ENCODE data around the gene RPL38. TPM values are rescaled to one million over a fixed set of nuclear protein-coding genes. Genes with fewer than 3 reads are reported as not detected.

RPL38 gene
- total RNA-seq, 3 donors from 2014 or later: 617 to 705 (median 692) TPM

DNA sequence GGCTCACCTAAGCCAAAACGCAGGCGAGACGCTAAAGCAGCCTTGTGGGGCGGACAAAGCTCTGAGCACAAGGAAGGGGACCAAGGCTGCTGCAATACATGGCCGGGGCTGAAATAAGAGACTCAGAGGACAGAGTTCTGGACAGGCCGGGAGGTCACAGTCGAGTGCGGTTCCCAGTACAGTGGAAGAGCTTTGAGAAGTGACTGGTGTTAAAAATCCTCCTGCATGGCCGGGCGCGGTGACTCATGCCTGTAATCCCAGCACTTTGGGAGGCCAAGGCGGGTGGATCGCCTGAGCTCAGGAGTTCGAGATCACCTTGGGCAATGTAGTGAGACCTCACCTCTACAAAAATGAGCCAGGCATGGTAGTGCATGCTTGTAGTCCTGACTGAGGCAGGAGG lies 20.4 kb downstream of the RPL38 start:
- ATAC-seq (no peak), DNase-seq (no peak)
- no peaks in the 10 kb centered on the region for H3K4me1 ChIP-seq (ENCODE audit: low read depth)
- H3K9me3 ChIP-seq: no peaks in the 10 kb centered on the region
- no peaks in the 10 kb centered on the region for H3K36me3 ChIP-seq (ENCODE audit: low read depth)
- TF ChIP-seq, protein P1, sequence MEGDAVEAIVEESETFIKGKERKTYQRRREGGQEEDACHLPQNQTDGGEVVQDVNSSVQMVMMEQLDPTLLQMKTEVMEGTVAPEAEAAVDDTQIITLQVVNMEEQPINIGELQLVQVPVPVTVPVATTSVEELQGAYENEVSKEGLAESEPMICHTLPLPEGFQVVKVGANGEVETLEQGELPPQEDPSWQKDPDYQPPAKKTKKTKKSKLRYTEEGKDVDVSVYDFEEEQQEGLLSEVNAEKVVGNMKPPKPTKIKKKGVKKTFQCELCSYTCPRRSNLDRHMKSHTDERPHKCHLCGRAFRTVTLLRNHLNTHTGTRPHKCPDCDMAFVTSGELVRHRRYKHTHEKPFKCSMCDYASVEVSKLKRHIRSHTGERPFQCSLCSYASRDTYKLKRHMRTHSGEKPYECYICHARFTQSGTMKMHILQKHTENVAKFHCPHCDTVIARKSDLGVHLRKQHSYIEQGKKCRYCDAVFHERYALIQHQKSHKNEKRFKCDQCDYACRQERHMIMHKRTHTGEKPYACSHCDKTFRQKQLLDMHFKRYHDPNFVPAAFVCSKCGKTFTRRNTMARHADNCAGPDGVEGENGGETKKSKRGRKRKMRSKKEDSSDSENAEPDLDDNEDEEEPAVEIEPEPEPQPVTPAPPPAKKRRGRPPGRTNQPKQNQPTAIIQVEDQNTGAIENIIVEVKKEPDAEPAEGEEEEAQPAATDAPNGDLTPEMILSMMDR (IDR thresholded peaks at IDR 0.05): no peak
- intact Hi-C loops (cut with DNase I, micrococcal nuclease): no loop called here
- H3K4me3 ChIP-seq: no peak overlapping the region

DNA sequence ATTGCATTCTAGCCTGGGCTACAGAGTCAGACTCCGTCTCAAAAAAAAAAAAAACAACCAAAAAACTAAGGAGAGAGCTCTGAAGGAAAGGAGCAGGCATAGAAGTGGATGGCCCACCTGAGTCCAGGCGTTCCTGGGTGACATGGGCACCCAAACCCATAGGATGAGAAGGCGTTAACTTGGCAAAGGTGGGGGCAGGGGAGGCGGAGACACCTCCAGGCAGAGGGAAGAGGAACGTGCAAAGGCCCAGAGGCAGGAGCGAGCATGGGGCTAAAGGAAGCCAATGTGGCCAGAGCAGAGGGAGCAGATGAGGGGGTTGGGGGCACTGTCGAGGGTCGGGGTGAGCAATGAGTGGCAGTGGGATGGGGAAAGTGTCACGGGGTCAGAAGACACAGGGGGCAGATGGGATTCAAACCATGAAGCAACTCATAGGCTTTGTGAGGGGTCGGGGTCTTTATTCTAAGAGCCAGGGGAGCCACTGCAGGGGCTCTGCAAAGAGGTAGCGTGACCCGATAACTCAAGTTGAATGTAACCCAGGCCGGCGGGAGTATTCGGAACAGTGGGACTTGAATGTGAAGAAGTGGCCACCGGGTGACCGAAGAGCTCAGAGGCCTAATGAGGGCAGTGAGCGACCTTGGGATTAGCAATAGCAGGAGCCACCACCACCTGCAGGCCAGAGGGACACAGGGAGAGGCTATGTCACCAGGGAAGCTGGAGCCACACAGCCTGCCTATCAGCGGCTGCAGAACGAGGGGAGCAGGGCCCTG lies 21.7 kb downstream of the RPL38 start:
- H3K9me3 ChIP-seq: no peaks in the 10 kb centered on the region
- H3K4me1 ChIP-seq (ENCODE audit: low read depth): no peaks in the 10 kb centered on the region
- intact Hi-C loops (cut with DNase I, micrococcal nuclease): no loop called here
- no peak for DNase-seq
- no peak for ATAC-seq
- TF ChIP-seq, protein P1 (IDR thresholded peaks at IDR 0.05): no peak
- H3K4me3 ChIP-seq: no peak overlapping the region
- no peaks in the 10 kb centered on the region for H3K36me3 ChIP-seq (ENCODE audit: low read depth)

DNA sequence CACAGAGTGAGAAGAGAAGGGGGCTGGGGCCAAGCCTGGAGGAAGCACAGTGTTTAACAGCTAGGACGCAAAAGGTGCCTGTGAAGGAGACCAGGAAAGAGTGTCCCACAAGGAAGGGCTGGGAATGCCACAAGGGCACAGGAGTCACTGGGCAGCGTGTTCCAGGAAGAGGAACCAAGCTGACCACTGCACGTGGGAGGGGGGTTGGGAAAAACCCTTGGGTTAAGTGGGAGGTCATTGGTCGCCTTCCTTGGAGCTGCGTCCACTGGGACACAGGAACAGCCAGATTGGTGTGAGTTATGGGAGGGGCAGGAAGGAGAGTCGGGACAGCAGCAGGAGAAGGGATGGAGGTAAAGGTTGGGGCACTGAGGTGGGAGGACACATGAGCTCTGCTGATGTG lies 22.8 kb downstream of the RPL38 start:
- Histone ChIP-seq H3K36me3 (ENCODE audit: low read depth) (no peaks in the 10 kb centered on the region), H3K4me3 (no peak overlapping the region), H3K9me3 (no peaks in the 10 kb centered on the region), H3K4me1 (ENCODE audit: low read depth) (no peaks in the 10 kb centered on the region)
- intact Hi-C loops (cut with DNase I, micrococcal nuclease): no loop called here
- TF ChIP-seq, protein P1 (IDR thresholded peaks at IDR 0.05): no peak
- DNase-seq: no peak
- ATAC-seq: no peak

DNA sequence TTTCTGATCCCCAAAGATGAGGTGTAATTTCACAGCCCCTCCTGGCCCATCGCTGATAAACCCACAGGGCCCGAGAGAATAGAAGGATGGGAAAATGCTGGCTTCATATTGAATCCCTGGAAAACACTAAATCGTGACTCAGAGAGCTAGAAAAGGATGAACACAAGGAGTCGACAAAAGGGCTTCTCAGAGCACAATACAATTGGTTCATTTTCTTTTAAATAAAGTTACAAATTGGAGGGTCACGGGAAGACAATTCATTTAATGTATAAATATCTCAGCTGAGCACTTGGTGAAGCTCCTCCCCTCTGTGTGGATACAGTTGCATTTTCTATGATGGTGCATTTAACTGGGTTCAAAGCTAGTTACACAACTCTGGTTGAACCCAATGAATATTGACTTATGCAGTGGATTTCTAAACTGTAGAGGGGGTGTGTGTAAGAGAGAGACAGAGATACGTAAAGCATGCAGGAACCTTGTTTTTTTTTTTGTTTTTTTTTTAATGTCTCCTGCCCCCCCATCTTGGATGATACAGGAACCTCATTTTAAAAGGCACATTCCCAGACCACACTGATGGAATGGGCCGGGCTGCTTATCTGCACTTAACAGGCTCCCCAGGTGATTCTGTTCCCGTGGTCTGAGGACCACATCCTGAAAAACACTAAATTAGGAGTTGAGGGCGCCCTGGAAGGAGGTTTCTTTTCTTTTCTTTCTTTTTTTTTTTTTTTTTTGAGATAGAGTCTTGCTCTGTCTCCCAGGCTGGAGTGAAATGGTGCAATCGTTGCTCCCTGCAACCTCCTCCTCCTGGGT lies 24.0 kb downstream of the RPL38 start:
- H3K4me3 ChIP-seq: no peak overlapping the region
- TF ChIP-seq, protein P1 (IDR thresholded peaks at IDR 0.05): no peak
- no peaks in the 10 kb centered on the region for H3K9me3 ChIP-seq
- ATAC-seq (no peak), DNase-seq (no peak)
- no peaks in the 10 kb centered on the region for H3K4me1 ChIP-seq (ENCODE audit: low read depth)
- H3K36me3 ChIP-seq (ENCODE audit: low read depth): no peaks in the 10 kb centered on the region
- intact Hi-C loops (cut with DNase I, micrococcal nuclease): no loop called here

DNA sequence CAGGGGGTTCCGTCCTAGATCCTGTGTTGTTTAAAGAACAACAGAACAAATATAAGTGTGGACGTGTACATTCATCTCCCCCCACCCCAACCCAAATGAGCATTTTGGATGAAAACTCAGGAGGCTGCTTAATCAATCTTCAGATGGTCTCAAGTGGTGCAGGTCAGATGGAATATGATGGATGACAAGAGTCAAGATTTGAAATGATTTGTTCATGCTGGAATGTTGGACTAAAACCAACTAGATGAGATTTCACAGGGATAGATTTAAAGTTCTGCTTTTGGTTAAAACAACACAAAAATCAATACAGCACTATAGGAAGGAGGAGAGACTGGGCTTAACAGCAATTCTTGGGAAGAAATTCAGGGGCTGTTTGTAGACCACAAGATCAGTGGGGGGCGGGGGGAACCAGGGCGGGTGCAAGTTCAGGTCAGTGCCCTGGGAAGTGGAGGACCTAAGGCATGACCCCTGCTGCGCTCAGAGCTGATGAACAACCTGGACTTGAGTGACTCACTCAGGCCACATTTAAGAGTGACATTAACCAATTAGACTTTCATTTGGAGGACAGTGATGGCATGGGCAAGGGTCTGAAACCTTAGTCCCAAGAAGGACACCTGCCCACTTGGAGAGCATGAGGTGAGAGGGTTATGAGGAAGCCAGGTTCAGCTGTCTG lies 25.0 kb downstream of the RPL38 start:
- ATAC-seq (no peak), DNase-seq (no peak)
- TF ChIP-seq, protein P1 (IDR thresholded peaks at IDR 0.05): no peak
- H3K4me3 ChIP-seq: no peak overlapping the region
- no peaks in the 10 kb centered on the region for H3K4me1 ChIP-seq (ENCODE audit: low read depth)
- intact Hi-C loops (cut with DNase I, micrococcal nuclease): no loop called here
- H3K36me3 ChIP-seq (ENCODE audit: low read depth): no peaks in the 10 kb centered on the region
- H3K9me3 ChIP-seq: no peaks in the 10 kb centered on the region
